ENCODE results near the gene ZNF302.
A peak's percentile ranks its signal among the peaks of the same experiment; 100 is the strongest.
"Not testable (repeated sequence)": the region's sequence is repeated elsewhere in the genome, so short reads cannot be mapped to it uniquely, and the experiment has no call there.

ZNF302 gene

DNA sequence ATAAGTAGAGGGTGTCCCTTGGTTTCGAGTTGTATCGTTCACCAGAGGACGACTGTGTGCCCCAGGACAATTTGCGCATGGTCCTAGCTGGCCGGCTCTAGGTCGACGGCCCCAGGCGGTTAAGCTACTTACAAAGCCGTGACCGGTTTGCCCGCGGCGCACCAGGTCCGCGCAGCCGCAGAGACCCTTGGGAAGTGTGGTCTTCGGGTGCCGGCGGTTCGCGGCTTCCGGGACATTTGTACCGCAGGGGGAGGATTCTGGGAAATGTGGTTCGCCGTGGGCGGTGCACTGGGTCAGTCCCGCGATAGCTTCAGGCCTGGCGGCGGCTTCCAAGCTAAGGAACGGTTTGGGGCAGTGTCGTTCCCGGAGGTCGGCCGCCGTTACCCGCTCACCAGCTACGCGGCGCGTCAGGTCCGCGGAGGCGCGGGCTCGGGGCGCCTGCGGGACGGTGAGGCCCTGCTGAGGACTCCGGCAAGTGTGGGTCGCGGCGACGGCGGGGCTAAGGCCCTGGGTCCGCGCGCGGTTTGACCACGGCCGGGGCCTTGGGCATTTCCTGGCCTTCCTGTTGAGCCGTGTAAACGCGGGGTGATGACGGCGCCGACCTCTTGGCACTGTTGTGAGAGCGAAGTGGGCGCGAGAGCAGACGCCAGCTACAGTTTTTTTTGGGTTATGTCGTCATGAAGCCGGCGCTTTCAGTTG, at the start of gene ZNF302:
Gene ZNF302, plus strand, starts transcription at position 293 of the 699 bp plus-strand sequence. CDS start 1,127 bp downstream, outside the sequence.
- peak; percentile 89 for DNase-seq (ENCODE audit: low read depth, low spot score)

DNA sequence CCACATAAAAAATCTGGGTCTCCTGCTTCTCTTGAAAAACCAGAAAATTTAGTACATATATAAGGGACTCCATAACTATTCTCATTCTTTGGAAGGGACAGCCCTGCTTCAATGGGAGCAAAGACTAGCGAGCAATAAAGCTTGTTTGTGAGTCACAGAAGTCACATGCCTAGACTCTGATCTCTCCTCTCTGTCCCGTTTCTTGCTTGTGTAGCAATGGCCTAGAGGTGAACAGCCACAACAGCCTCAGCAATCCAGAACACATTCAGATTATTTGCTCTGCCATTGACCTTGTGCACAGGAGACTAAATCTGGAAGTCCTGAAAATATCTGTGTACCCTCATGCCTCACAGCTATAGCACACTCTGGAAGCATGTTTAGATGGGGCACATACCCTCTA, 43.7 kb upstream of the ZNF302 start:
- DNase-seq (ENCODE audit: low read depth, low spot score): no peak

DNA sequence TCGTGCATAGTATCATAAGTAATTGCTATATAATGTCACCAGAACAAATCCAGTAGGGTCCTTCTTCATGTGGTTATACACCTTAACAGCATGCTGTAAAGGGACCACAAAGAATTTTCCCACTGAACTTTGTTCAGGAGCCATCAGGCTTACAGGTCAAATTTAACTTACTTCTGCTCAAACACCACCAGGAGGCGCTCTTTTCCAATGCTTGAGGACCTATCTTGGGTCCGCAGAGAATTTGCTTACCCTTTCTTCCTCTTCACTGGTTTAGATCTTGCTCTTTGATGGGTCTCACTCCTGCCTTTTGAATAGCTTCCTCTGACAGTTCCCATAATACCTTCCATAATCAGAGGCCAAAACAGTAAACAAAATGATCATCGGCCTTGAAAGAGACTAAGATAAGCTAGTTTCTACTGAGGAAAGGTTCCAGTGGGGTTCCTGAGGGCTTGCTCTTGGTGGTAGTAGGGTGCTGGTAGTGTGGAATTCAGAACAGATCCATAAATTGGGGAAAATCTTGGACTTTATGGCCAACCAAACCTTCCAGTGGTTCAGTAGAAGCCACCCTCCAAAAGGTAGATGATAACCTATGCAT, 37.9 kb upstream of the ZNF302 start:
- DNase-seq (ENCODE audit: low read depth, low spot score): peak; percentile 33

DNA sequence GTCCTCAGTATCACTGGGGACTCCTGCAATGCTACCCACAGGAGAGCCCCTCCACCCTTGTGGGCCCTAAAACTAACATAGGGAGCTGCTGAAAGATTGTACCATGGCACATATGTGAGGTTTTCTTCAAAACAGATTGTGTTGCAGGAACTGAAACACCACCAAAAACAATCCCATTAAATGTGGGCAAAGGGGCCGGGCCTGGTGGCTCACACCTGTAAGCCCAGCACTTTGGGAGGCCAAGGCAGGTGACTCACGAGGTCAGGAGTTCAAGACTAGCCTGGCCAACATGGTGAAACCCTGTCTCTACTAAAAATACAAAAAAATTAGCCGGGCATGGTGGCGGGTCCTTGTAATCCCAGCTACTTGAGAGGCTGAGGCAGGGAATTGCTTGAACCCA, 35.2 kb upstream of the ZNF302 start:
- DNase-seq (ENCODE audit: low read depth, low spot score): no peak

DNA sequence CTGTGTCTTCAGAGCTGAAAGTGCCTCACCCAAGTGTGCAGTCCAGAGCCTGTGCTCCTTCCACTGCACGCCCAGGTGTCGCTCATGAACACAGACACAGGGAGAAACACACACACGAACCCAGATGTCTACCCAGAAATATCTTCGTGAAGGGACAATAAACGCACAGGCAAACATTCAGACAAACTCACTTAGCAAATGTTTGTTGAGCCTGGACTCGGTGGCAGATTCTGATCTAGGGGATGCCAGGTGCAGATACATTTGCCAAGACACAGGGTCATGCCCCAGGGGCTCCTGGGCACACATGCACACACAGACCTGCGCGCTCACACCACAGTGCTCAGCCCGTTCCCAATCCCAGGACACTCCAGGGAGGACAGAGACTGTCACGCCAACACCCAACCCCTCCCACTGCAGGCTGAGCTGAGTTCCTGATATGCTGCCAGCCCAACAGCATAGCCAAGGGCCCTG, 32.5 kb upstream of the ZNF302 start:
- DNase-seq (ENCODE audit: low read depth, low spot score): no peak

DNA sequence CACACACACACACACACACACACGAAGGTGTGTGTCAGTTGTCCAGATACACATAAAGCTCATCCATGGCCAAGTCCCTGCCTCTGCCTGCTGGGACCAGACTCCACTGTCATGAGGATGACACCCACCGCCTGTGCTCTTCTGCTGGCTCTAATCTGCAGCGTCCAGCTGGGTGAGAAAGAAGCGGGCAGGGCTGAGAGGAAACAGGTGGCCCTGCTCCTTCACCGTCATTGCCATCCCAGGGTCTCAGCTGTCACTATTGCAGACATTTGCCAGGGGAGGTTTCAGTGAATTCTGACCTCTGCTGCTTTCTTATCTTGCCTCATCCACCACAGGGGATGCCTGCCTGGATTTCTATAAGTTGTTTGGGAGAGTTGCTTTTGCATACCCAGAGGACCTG, 31.9 kb upstream of the ZNF302 start:
- no peak for DNase-seq (ENCODE audit: low read depth, low spot score)

DNA sequence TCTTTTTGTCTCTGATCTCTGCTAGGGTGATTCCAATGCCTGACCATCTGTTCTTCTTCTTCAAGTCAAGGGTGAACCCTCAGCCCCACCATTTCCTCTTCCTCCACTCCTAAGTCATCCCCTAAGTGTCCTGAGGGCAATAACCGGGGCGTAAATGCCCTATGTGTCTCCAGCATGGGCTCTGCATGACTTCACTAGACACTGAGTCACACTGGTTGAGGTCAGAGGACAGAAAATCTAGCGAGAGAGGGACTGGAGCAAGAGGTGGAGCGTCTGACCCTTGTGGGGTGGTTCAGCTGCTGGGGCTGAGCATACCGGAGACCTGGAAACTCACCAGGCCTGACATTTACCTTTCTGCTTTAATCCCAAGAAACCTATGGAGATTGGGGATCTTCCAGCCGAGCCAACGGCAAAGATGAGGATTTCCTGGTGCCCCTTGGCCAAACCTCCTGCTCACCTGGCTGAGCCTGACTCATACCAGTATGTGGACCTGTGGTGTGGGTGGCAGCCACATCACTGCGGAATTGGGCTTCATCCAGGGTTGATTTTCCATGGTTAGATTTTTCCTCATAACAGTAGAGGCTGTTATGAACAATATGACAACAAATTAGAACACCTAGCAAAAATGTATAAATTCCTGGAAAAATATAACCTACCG, 27.5 kb upstream of the ZNF302 start:
- DNase-seq (ENCODE audit: low read depth, low spot score): no peak

DNA sequence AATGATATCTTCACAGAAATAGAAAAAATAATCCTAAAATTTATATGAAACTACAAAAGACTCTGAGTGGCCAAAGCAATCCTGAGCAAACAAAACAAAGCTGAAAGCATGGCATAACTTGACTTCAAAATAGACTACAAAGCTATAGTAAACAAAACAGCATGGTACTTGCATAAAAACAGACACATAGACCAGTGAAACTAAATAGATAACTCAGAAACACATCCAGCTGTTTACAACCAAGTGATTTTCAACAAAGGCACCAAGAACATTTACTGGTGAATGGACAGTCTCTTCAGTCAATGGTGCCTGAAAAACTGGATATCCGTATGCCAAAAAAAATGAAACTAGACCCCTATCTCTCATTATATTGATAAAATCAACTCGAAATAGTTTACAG, 25.7 kb upstream of the ZNF302 start:
- DNase-seq (ENCODE audit: low read depth, low spot score): no peak

DNA sequence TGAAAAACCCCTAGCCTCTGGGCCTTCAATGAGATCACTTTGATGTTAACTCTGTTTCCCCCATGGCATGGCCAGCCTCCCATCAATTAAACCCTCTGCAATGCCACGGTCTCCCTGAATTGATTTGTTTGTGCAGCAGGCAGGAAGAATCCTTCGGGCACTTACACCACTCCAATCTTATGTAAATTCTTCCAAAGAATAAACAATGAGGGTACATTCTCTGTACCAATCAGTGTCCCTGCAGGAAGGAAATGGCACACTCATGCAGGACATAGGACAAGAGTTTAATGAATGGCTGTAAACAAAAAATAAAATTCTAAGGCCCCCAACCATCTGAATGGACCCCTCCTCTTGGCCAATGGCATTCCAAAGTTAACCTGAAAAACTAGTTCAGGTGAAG, 22.7 kb upstream of the ZNF302 start:
- no peak for DNase-seq (ENCODE audit: low read depth, low spot score)

DNA sequence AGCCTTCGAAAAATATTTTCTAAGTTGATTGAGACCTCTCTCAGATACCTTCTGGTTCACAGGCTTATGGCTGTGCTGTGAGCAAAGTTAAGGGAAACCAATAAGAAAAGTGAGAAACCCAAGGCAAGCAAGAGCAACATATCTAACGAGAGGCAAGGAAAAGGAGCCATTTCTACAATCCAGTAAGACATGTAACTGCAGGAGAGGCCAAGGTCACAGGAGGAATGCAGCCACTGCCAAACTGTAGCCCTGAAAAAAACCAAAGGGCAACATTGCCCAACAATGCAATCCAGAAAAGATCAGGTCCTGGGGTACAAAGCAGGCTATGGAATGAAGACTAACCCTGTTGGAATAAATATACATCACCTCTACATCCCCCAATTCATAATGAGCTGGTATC, 21.8 kb upstream of the ZNF302 start:
- no peak for DNase-seq (ENCODE audit: low read depth, low spot score)

DNA sequence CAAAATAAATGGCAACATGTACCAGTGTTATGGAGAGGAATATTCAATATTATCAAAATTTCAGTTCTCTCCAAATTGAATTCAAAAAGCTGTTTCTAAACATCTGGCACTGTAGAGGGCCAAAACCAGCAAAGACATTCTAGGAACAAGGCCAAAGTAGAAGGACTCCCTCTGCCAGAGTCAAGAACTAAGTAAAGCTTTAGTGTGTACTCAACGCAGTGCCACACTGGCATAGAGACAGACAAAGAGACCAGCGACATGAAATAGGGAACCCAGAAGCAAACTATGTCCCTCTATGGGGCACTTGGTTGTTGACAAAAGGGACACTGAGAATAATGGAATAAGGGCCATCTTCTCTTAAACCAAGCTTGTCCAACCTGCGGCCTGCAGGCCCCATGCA, 16.1 kb upstream of the ZNF302 start:
- DNase-seq (ENCODE audit: low read depth, low spot score): no peak

DNA sequence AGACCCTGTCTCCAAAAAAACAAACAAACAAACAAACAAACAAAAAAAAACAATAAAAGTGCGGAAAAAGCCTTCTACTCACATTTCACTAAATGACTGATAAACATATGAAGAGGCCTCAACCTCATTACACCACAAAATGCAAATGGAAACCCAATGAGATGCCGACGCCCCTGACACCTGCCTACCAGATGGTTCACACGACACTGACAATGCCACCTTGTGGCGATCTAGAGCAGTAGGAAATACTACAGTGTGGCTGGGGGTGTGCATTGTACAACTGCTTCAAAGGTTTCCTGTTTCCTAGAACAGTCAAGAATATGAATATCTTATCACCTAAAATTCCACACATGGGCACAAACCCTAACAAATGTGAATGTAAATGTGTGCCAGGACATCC, 14.6 kb upstream of the ZNF302 start:
- DNase-seq (ENCODE audit: low read depth, low spot score): peak; percentile 70

DNA sequence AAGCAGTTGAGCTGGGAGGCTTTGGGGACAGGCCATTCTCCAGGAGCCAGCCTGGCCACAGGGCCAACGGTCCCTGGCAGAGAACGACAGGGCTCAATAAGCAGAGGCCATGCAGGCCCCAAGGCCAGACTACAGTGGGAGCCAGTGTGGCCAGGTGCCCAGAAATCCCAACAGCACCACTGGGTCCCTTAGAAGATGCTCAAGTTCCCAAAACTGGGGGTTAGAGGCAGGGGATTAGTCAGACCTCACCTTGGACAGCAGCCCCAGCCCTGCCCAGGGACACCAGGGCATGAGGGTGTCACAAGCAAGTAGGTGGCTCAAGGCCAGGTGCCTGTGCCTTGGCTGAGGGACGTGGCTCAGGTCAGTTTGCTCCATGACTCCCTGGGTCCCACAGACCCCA, 13.3 kb upstream of the ZNF302 start:
- no peak for DNase-seq (ENCODE audit: low read depth, low spot score)

DNA sequence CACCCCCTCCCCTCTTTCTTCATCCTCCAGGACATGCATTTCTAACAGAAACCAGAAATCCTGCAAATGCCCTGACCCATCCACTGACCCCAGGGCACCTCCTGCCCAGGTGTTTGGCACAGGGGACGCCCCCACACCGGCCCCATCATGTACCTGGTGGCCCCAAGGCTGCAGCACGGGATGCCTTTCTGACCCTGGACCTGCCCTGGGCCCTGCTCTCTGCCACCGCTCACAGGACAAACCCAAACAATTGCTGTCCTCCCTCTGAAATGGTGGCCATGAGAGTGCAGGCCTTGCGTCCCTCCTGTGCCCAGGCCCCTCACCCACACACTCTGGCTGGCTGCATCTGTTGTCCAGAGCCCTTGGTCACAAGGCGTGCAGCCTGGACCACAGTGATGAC, 12.6 kb upstream of the ZNF302 start:
- DNase-seq (ENCODE audit: low read depth, low spot score): no peak

DNA sequence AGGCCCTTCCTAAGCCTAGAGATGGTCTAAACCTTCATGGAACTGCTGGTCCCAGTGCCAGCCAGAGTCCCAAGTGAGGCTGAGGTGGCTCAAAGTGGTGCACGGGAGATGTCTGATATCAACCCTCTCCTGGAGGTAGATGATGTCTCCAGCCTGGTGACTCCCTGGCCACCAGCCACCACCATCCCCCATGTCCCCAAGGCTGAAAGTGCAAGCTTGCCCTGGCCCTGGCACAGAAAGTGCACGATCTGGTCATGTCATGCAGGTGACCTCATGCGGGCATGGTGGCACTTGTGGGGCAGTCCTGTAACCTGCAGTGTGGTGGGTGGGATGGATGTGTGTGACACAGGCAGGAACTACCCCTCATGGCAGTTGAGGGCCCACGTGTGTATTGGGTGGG, 12.2 kb upstream of the ZNF302 start:
- not testable (repeated sequence) for DNase-seq (ENCODE audit: low read depth, low spot score)

DNA sequence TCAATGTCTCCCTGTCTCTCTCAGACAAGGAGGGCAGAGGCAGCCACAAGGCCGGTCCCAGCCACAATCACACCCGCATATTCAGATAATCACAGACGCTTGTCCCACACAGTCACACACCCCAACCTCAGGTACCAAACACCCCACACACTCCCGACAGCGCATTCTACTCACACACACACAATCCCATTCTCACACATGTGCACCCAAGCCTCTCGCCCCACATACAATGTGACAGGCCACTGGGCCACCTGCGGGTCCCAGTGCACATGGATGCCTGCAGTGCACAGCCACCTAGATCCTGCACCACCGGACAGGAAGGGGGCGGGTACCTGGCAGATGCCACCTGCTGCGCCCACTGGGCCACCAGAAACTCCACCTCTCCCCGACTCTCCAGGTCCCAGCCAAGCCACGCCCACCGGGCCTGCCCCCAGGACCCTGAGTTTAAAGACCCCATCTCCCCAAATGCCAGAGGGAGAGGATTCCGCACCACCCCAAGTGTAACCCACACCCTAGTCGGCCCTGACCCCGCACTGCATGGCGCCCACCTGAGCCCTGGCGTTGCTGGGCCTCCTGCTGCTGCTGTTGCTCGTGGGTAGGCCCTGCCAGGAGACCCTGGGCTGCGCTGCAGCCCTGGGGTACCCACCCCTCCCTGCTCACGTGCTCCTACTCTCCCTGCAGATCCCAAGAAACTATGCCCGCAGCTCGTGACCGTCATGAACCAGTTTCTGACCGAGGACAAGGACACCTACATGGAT, 11.1 kb upstream of the ZNF302 start:
- DNase-seq (ENCODE audit: low read depth, low spot score): no peak

DNA sequence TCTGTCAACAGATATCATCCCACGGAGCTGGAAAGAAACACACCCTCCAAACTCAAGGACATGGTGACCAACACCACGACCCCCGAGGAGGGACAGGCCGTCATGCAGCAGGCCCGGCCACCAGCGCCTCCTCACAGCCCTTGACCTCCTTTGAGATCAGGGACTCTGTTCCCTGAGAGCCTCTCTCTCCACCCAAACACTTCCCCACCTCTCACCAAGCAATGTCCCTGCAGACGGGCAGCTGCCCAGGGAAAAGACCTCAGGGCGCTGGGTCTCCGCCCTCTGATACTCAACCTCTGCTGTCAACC, 10.6 kb upstream of the ZNF302 start:
- DNase-seq (ENCODE audit: low read depth, low spot score): no peak

DNA sequence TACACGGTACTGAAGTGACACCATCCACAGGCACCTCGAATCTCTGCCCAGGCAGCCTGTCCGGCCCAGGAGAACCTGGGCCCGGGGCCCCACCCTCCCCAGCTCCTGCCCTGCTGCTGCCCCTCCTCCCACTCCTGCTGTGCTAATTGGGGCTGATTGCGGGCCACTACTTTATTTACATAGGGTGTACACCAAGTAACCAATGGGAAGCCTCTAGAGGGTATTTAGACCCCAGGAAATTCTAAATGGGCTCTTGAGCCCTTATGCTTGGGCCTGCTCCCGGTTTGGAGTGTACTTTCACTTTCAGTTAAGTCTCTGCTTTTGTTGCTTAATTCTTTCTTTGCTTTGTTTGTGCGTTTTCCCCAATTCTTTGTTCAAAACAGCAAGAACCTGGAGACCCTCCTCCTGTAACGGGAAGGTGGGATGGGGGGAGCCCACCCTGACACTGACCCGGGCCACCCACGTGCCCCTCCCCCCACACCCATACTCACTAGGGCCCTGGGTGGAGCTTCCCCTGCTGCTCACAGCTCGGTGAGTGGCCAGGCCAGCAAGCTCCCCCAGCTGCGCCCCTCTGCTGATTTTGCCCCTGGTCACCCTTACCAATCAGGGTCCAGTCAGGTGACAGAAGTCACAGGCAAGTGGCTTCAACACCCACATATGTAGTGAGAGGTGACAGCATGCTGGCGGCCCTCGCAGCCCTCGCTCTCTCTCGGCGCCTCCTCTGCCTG, 10.0 kb upstream of the ZNF302 start:
- DNase-seq (ENCODE audit: low read depth, low spot score): no peak

DNA sequence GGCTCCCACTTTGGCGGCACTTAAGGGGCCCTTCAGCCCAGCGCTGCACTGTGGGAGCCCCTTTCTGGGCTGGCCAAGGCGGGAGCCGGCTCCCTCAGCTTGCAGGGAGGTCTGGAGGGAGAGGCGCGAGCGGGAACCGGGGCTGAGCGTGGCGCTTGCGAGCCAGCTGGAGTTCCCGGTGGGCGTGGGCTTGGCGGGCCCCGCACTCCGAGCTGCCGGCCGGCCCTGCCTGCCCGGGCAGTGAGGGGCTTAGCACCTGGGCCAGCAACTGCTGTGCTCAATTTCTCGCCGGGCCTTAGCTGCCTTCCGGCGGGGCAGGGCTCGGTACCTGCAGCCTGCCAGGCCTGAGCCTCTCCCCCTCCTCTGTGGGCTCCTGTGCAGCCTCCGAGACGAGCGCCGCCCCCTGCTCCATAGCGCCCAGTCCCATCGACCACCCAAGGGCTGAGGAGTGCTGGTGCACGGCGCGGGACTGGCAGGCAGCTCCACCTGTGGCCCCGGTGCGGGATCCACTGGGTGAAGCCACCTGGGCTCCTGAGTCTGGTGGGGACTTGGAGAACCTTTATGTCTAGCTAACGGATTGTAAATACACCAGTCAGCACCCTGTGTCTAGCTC, 9.3 kb upstream of the ZNF302 start:
- not testable (repeated sequence) for DNase-seq (ENCODE audit: low read depth, low spot score)

DNA sequence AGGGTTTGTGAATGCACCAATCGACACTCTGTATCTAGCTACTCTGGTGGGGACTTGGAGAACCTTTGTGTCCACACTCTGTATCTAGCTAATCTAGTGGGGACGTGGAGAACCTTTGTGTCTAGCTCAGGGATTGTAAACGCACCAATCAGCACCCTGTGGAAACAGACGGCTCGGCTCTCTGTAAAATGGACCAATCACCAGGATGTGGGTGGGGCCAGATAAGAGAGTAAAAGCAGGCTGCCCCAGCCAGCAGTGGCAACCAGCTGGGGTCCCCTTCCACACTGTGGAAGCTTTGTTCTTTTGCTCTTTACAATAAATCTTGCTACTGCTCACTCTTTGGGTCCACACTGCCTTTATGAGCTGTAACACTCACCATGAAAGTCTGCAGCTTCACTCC, 8.8 kb upstream of the ZNF302 start:
- DNase-seq (ENCODE audit: low read depth, low spot score): not testable (repeated sequence)

DNA sequence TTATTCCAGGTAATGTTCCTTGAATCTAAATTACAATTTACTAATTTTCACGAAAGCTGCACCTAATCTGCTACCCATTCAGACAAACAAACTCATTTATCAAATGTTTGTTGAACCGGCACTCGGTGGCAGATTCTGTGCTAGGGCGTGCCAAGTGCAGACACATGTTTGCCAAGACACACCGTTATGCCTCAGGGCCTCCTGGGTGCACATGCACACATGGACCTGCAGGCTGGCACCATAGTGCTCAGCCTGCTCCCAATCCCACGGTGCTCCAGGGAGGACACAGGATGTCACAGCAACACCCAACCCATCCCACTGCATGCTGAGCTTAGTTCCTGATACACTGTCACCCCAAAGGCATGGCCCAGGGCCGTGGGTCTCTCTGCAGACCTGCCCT, 8.2 kb upstream of the ZNF302 start:
- DNase-seq (ENCODE audit: low read depth, low spot score): no peak

Data from iPS DF 19.7 (cell line).